Activated CD4-positive, alpha-beta T cell treated with anti-CD3 and anti-CD28 coated beads for 1 hour (primary cell): ENCODE data around the gene CACNA1E.

Experiments
- DNase-seq: peaks from one replicate; pipeline ENCODE4 v3.0.0-alpha.2; 2020

CACNA1E gene

DNA sequence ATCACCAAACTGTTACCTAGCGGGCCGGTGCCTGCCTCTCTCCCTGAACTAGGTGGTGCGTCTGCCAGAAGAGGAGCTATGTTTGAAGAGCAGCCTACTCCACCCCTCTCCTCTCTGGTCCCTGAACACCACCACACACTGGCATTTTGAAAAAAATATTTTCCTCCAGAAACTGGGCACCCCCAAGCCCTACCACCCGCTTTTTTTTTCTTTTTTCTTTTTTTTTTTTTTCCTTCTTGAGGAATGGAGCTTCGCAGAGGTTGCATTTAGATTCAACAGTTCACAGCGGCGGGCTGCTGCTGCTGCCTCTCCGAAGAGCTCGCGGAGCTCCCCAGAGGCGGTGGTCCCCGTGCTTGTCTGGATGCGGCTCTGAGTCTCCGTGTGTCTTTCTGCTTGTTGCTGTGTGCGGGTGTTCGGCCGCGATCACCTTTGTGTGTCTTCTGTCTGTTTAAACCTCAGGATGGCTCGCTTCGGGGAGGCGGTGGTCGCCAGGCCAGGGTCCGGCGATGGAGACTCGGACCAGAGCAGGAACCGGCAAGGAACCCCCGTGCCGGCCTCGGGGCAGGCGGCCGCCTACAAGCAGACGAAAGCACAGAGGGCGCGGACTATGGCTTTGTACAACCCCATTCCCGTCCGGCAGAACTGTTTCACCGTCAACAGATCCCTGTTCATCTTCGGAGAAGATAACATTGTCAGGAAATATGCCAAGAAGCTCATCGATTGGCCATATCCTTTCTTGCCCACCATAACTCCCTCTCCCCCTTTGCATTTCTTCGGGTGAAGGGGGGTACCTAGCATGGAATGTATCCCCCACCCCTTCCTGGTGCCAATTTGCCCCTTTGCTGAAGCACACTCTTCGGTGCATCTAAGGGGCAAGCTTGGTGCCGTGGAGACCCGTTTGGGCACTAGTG is at the start of gene CACNA1E:
TSS of gene CACNA1E (plus strand) at position 233 of the 911 bp plus-strand sequence. CDS start at position 461, 228 bp downstream.
- no peak for DNase-seq

DNA sequence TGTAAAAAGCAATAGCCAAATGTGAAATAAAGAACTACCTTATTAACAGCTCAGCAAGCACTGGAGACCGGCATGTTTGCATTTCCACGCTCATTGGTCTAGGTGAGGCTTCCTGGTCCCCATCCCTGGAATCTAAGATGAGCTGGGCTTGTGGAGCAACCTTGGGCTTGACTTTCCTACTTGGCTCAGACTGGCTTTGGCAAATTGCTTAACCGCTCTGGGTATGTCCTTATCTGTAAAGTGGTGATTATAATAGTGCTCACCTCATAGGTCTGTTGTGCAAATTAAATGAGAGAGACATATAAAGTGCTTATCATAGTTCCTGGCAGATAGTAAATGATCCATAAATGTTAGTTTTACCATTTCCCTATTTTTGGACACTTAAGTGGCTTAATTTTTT is 49.4 kb upstream of the CACNA1E start:
- DNase-seq: no peak

DNA sequence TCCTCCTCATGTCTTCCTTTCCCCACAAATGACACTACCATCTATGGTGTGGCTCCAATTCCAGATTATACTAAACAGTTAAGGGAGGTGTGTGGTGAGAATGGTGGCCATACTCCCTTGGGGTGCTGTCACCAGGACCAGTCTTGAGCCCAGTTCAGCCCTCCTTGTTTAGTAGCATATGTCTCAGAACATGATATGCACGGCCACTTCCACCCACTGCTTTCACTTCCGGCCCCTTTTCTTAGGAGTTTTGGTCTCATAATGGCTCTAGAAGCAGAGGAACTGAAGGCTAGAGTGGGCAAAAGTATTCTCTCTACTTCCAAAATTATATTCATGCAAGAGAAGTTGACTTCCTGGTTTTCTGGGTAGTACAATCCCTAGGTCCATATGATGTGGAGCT is 45.3 kb upstream of the CACNA1E start:
- DNase-seq: no peak

DNA sequence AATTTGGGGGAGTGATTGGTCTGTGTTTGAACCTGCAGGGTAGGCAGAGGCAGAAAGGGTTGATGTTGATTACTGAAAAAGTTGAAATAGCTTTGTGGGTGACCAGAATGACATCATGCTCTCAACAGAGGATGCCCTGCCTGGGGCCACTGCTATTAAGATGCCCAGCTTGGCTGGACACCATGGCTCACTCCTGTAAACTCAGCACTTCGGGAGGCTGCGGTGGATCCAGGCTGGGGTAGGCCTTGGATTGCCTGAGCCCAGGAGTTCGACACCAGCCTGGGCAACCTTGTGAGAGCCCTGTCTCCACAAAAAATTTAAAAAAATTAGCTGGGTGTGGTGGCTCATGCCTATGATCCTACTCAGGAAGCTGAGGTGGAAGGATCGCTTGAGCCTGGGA is 42.8 kb upstream of the CACNA1E start:
- DNase-seq: no peak

DNA sequence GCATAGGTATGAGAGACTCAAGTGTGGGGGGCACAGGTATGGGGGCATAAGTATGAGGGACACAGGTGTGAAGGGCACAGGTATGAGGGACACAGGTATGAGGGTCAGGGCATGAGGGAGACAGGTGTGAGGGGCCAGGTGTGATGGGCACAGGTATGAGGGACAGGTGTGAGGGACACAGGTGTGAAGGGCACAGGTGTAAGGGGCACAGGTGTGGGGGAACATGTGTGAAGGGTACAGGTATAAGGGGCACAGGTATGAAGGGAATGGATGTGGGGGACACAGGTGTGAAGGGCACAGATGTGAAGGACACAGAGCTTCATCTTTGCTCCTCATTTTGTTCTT is 41.2 kb upstream of the CACNA1E start:
- DNase-seq: no peak

DNA sequence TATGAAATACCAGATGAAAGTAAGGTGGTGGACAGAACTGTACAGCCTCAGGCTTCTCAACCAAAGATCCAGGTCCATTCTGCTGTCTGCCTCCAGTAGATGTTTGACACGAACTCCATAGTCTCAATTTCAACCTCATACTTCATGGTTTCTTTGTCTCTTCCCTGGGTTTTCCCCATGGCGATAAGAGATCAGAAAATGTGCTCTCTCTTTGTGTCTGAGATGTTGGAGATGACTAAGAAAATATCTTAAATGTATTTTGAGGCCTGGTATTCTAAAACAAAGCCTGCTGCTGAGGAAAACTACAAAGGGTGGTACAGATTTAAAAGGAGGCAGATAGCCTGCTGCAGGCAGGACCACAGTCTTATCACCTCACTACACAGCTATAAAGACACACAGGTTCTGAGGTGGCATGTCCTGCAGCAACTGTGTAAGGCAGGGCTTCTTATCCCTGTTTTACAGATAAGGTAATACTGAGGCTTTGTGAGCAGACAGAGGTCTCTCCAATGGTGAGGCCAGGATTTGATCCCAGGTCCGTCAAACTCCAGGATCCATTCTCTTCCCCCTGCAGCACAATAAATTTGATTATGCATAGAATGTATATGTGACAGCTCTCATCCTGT is 40.0 kb upstream of the CACNA1E start:
- DNase-seq: no peak

DNA sequence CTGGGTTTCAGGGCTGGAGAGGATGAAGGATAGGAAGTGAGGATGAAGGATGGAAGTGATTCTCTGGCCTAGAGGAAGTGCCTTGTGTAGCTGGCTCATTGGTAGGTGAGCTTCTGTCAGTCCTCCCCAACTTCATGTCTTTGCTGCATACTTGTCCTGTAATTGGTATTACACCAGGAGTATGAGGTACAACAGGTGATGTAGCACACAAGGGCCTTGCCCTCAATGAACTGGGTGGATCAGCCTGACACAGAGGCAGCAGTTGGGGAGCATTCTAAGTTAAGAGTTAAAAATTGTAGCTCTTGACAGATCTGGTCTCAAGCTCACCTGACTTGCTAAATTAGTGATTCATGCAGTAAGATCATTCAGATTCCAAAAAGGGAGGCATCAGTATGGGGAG is 37.9 kb upstream of the CACNA1E start:
- no peak for DNase-seq

DNA sequence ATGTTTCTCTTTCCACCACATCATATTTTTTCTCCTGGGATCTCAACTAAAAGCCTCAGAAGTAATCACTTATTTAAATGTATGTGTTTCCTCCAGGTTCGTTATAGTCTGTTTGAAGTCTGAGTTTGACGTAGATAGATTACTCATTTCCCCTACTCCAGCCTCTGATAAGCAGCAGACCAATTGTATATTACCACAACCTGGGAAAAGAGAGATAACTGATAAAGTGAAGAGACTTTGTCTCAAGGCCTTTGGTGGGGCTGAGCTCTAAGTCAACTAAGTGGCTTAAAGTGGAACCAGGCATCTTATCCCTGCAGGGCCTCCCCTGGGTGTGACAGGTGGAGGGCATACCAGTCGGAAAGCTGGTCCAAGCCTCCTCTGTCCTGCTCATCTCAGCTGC is 34.9 kb upstream of the CACNA1E start:
- DNase-seq: no peak

DNA sequence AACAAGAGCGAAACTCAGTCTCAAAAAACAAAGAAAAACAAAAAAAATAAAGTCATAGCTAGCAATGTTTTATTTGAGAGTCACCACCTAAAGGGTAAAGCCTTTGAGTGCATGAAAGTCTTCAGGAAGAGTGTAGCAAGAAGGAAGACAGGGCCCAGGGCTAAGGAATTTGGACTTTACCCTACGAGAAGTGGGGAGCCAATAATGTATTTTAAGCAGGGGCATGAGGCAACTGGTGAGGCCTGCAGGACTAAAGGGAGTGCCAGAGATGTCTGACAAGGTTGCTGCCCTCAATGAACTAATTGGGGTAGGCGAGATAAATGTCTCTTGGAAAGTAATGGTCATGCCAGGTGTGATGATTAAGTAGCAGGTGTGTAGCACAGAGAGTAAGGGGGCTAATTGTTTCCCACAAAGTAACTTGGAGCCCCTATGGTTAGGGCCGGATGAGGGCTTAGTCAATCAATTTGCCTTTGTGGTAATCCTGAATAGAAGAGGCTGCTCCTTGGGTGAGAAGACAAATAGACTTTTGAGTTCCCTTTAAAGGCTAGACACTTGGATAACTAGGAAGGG is 31.6 kb upstream of the CACNA1E start:
- no peak for DNase-seq

DNA sequence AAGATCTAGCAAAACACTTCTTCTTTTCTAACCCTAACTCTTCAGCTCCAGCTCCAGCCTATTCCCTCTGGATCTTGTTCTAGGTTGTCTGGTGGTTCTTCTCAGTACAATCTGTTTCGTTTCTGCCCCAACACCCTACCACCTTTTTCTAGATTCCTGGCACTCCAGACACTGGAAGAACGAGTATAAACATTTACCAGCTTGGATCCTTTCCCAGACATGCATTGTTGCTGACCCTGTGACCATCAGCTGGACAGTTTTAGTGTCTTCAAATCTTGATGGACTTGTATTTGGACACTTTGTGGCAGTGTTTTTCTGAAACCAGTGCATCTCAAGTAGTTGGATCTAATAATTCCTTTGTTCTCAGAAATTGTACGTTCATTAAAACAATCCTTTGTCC is 30.6 kb upstream of the CACNA1E start:
- DNase-seq: no peak

DNA sequence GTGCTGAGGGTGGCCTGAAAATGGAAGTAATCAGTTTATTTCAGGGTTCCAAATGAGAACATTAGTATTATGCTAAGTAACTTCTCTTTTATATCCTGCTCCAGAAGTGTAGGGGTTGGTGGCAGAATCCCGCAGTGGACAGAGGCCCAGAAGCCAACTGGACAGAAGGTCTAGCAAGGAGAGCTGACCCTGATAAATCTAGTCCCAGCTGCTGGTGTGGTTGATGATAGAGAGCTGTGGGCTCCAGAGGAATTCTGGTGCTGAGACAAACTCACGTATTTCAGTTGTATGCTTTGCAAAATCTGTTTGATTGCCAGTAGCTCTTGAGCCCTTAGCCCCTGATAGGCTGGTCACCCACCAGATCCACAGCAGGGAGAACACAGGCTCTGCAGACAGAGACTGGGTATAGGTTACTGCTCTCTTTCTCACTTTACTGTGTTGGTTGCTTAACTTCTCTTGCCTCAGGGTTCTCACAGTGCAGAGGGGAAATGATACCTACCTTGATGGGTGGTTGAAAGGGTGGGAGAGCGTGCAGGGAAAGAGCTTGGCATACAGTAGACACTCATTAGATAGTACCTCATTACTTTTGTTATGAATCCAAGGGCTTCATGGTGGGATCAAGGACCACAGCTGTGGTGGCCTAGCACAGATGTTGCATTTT is 29.6 kb upstream of the CACNA1E start:
- no peak for DNase-seq

DNA sequence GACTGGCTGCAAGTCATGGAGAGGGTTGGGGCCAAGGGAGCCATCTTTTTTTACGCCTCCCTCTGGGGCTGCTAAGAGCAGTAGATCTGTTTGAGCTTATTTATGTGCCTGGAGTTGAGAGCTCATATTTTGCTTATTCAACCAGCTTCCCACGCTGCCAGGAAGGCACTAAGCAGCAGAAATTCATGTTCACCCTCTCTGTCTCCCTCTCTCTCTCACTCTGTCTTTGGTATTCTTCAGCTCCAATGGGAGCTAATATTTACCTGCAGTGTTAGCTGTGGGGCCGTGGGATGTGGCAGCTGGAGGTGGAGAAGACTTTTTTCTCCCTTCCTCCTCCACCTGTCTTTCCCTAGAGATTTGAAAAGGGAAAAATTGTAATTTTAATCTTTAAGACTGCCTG is 26.8 kb upstream of the CACNA1E start:
- no peak for DNase-seq

DNA sequence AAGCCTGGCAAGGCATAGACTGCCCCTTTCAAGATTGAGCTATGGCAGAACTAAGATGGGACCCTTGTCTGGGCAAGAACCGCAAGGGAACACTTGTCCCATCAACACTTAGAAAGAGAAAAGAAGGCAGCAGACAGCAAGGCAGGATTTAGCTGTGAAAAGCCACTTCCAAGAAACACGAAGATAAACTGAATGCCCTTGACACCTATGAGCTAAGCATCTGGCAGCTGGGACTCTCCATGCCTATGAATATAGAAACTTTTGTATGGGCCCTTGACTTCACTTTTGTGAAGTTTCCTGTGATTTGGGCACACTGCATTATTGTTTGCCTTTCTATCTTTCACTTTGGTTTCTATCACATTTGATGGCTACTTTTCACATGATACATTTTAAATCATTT is 24.9 kb upstream of the CACNA1E start:
- no peak for DNase-seq

DNA sequence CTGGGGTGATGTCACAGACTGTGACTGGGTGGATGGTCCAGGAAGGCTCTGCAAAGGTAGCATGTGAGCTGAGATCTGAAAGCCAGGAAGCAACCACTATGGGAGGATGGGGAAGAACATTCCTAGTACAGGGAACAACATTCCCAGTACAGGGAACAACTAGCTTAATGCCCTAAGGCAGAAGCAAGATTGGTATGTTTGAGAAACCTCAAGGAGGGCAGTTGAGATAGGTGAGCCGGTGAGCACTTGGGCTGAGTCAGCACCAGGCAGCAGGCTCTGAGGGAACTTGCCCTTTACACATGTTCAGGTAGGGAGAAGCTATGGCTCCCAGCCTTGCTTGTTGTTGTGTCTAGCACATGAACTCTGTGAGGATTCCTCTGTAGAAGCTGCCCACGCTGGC is 24.2 kb upstream of the CACNA1E start:
- no peak for DNase-seq

DNA sequence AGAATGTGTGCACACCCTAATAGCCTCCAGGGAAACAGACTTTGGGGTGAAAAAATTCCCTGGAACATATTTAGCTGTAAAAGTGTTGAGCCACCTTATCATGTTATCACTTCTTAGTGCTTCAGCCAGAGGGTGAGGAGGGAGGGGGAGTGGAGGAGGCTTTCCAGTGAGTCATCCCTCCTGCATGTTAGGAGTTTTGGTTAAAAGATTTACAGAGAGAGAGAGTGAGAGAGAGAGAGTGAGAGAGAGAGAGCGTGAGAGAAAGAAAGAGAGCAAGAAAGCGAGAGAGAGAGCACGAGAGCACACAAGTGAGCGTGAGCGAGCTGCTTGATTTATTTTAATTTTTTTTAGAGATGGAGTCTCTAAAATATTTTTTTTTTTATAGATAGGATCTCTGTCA is 13.5 kb upstream of the CACNA1E start:
- no peak for DNase-seq

DNA sequence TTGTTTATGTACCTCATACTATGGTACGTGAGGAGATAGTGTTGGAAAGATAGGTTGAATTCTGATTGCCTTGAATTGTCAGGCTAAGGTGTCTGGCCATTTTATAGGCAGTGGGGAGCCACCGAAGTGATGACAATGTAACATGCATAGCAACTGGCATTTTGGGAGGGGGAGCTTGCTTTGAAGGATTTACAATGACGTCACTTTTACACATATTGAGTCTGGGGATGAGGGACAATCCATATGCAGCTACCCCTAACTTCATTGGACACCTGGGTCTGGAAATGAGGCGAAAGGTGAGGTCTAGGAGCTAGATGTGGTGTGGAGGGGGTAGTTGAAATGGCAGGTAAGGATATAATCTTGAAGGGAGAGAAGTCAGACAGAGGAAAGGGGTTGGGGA is 7.7 kb upstream of the CACNA1E start:
- DNase-seq: no peak

DNA sequence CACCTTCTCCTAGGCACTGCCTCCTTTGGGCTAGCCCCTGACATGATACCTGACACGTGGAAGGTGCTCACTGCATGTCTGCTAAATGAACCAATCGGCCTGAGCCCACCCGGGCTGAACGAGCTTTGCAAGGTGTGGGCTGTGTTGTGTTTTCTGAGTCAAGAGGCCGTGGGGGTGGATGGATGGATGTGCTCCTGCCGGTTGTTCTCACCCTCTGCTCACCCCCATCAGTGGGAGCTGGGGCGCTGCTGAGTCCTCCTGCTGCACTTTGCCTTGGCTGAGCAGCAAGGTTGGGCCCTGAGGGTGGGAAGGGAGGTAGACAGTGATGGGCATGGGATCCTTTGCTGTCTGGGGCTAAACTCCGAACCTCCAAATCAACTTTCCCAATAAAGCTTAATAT is 6.7 kb upstream of the CACNA1E start:
- DNase-seq: no peak

DNA sequence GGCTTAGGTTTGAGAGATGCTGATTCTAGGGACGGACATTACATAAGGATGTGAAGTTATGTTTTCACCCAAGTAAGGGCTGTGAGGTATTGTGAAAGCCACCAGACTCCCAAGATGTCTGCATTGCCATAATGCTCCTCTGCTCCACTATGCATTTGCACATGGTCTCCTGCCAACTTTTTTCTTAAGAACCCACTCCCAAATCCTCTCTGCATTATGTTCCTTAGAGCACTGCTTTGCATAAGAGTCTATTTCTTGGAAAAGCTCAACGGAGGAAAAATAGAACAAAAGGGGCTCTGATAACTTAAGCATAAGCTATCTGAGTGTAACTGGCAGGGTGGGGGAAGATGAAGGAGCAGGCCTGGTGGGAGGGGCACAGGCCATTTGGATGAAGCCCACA is 5.0 kb upstream of the CACNA1E start:
- no peak for DNase-seq

DNA sequence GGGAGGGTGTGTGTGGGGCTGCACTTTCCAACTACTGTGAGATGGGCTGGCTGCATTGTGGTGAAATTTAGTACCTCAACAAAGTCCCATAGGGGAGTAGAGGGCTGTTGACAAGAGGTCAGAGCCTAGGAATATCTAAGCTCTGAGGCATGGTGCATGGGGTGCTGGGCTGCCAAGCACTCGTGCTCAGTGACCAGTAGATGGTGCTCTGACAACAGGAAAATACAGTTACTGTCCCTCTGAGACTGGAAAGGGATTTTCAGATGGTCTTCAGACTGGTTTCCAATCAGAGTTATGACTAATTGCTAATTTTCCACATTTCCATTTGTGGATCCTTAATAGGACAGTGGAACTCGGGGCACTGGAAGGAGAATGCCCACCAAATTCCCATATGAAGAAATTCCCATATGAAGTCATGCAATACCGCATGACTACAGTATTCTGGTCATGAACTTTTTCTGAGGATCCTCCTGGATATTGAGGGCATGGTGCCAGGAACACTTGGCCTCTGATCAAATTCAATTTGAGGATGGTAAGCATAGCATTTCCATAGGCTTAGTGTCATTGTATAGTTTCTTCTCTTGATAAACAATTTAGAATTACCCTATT is 4.1 kb upstream of the CACNA1E start:
- DNase-seq: no peak

DNA sequence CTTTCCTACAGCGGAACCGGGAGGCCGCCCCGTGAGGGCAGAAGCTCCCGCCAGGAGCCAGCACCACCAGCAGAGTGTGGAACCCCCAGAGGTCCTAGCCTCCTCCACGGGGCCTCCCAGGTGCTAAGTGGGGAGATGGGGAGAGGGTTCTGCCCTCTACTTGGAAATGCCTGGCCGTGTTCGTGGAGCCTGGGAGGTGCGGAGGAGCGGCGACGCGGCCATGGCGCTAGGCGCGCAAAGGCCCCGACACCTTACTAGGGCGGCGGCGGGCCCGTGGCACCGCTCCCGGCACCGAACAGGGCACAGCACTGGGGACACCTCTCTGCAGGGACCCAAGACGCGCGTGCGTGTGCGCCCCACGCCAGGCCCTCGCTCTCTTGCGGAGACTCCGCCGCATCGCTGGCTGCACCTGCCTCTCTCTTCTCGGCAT is 1.3 kb upstream of the CACNA1E start:
- DNase-seq: no peak

DNA sequence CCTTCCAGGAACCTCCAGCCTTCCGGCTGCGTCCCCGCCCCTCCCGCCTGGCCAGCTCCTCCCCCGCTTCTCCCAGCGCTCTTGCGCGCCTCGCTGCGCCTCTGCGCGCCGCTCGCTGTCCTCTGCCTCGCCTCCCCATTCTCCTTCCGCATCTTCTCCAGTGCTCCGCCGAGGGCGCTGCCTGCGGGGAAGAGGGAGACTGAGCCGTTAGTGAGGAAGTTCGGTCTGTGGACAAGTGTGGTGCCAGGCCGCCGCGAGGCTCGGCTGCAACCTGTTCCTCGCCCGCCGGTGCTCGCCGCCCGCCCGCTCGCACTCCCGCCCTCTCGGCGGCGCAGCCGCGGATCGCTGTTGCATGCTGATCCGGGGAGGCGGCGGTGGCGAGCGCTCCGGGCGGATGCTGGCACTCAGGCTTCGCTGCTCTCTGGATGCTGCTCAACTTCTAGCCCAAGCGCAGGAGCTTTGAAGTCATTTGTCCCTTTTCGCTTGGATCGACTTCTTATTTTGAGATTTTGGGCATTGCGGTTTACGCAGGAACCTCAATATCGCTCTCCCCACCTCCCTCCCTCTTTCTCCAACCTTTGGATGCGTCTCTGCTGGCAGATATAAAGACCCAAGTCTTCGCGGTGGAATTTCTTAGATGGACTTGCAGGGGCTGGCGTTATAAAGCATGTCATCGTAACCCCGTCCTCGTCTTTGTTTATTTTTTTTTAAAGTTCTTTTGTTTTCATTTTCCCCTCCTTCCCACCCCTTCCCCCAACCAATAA is 614 bp upstream of the CACNA1E start:
- no peak for DNase-seq

DNA sequence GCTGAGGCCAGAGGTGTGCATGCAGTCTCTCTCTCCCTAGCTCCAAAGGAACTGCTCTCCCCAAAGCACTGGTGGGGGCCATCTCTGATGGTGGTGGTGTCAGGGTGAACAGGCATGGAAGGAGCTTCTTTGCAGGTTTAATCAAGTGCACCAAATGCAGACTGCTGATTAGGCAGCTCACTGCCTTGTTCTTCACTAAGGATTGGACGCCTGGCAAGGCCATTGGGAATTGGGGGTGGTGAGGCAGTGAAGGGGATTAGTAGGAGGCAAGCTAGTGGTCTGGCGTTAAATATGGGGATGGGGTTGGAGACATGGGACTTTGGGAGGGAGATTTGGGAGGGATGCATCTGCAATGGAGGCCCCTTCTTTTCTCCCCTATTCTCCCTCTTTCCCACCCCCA is 1.5 kb downstream of the CACNA1E start:
- DNase-seq: no peak
